Neuronal stem cell (in vitro differentiated cells): ENCODE data around the gene TAT. TPM values are rescaled to one million over a fixed set of nuclear protein-coding genes. Genes with fewer than 3 reads are reported as not detected.

Experiments used
- DNase-seq: peaks from one replicate; pipeline ENCODE4 v3.0.0-alpha.2; 2013; ENCODE audit warnings: low spot score
- H2AFZ ChIP-seq: one replicate; pipeline ENCODE4 v1.6.1; 2013; ENCODE audit warnings: mild to moderate bottlenecking, low read length, inconsistent platforms
- H2AK5ac ChIP-seq: 2 replicates; pipeline ENCODE4 v1.6.1; 2013; ENCODE audit warnings: low read depth, mild to moderate bottlenecking, inconsistent platforms, low read length, moderate library complexity, mixed read lengths
- H2BK120ac ChIP-seq: 2 replicates; pipeline ENCODE4 v1.6.1; 2013; ENCODE audit warnings: low read depth, mild to moderate bottlenecking, inconsistent platforms, low read length, moderate library complexity, mixed read lengths
- H2BK12ac ChIP-seq: one replicate; pipeline ENCODE4 v1.6.1; 2013; ENCODE audit warnings: low read length, inconsistent platforms
- H2BK15ac ChIP-seq: 2 replicates; pipeline ENCODE4 v1.6.1; 2013; ENCODE audit warnings: mild to moderate bottlenecking, low read length, inconsistent platforms, mixed read lengths
- H2BK5ac ChIP-seq: one replicate; pipeline ENCODE4 v1.6.1; 2013; ENCODE audit warnings: inconsistent platforms, mild to moderate bottlenecking, low read length, moderate library complexity
- H3K14ac ChIP-seq: one replicate; pipeline ENCODE4 v1.6.1; 2013; ENCODE audit warnings: low read length, inconsistent platforms
- H3K18ac ChIP-seq: 2 replicates; pipeline ENCODE4 v1.6.1; 2013; ENCODE audit warnings: low read length, inconsistent platforms
- H3K23ac ChIP-seq: 2 replicates; pipeline ENCODE4 v1.6.1; 2013; ENCODE audit warnings: low read depth, mild to moderate bottlenecking, mixed read lengths, low read length, inconsistent platforms; ENCODE audit not compliant: poor library complexity
- H3K27ac ChIP-seq: replicated peaks from 3 replicates; pipeline ENCODE4 v1.5.1; 2013; ENCODE audit warnings: low read length, inconsistent platforms
- H3K27me3 ChIP-seq, 3 experiments: 2 replicates each; pipeline ENCODE4 v1.6.1; 2013; ENCODE audit warnings: low read length in 3 of 3, mild to moderate bottlenecking in 2 of 3, inconsistent platforms in 1 of 3, low read depth in 1 of 3, mixed read lengths in 1 of 3, moderate library complexity in 1 of 3; ENCODE audit not compliant: control insufficient read depth in 3 of 3, insufficient read depth in 3 of 3
- H3K36me3 ChIP-seq, 2 donors: replicated peaks in 1 of 2; 2 replicates each; pipeline ENCODE4 v1.6.1; 2013; ENCODE audit warnings: low read length in 2 of 2; ENCODE audit not compliant: control insufficient read depth in 2 of 2, insufficient read depth in 2 of 2
- H3K4ac ChIP-seq: 2 replicates; pipeline ENCODE4 v1.6.1; 2013; ENCODE audit warnings: inconsistent platforms, mild to moderate bottlenecking, low read length, moderate library complexity
- H3K4me1 ChIP-seq, 2 donors: 1 replicate in 1 of 2; 2 replicates in 1 of 2; pipeline ENCODE4 v1.6.1; 2013; ENCODE audit warnings: low read length in 2 of 2, low read depth in 1 of 2; ENCODE audit not compliant: control insufficient read depth in 2 of 2, insufficient read depth in 1 of 2
- H3K4me2 ChIP-seq: one replicate; pipeline ENCODE4 v1.6.1; 2013; ENCODE audit warnings: mild to moderate bottlenecking, low read length, inconsistent platforms; ENCODE audit not compliant: insufficient read depth, poor library complexity, severe bottlenecking
- H3K4me3 ChIP-seq, 2 donors: 2 replicates each; pipeline ENCODE4 v1.5.1; 2013; ENCODE audit warnings: low read length in 2 of 2, mild to moderate bottlenecking in 2 of 2, inconsistent platforms in 1 of 2, moderate library complexity in 1 of 2
- H3K79me1 ChIP-seq: one replicate; pipeline ENCODE4 v1.6.1; 2013; ENCODE audit warnings: low read depth, mild to moderate bottlenecking, inconsistent platforms, low read length, moderate library complexity
- H3K9ac ChIP-seq: one replicate; pipeline ENCODE4 v1.6.1; 2013; ENCODE audit warnings: mild to moderate bottlenecking, low read depth, low read length, inconsistent platforms; ENCODE audit not compliant: poor library complexity
- H3K9me3 ChIP-seq, 2 donors: replicated peaks in 1 of 2; 2 replicates each; pipeline versions ENCODE3 to v1.6.1; 2013; ENCODE audit warnings: low read length in 2 of 2, mild to moderate bottlenecking in 2 of 2, inconsistent platforms in 1 of 2, low read depth in 1 of 2, mixed read lengths in 1 of 2, moderate library complexity in 1 of 2; ENCODE audit not compliant: control insufficient read depth in 2 of 2, insufficient read depth in 1 of 2
- H4K8ac ChIP-seq: one replicate; pipeline ENCODE4 v1.6.1; 2013; ENCODE audit warnings: low read depth, mild to moderate bottlenecking, inconsistent platforms, low read length, moderate library complexity
- H4K91ac ChIP-seq: one replicate; pipeline ENCODE4 v1.6.1; 2013; ENCODE audit warnings: low read length, low read depth, mild to moderate bottlenecking, inconsistent platforms; ENCODE audit not compliant: poor library complexity
- WGBS, 2 donors: extraction: QIAGEN DNeasy Blood & Tissue Kit; methylation state at CpG; one replicate each; pipeline ENCODE4 v1.1.7; 2013; ENCODE audit warnings: missing lambda C conversion rate in 2 of 2, mixed read lengths in 1 of 2; ENCODE audit not compliant: insufficient read length in 2 of 2, insufficient replicate concordance in 1 of 2; ENCODE audit errors: extremely low coverage in 2 of 2; 5-methylcytosine and 5-hydroxymethylcytosine counted together
- polyA plus RNA-seq, 2 experiments: library from polyadenylated mRNA; stranded (reverse); fragments of 200-250 nt; gene quantifications; one replicate each; pipeline ENCODE4 v1.2.3, GENCODE V29; 2013

TAT gene
- polyA plus RNA-seq (2013, experiment 1 of 2), result 0.03 TPM
- polyA plus RNA-seq (2013, experiment 2 of 2), result not detected

- H3K4me2 ChIP-seq, result no peak within 1 kb of the TSS
- WGBS, 2 donors, result no CpG with 5 or more reads among the region's 3 CpGs
- no peak within 1 kb of the TSS for H3K27ac ChIP-seq
- no peaks in the 10 kb centered on the region for H3K36me3 ChIP-seq
- H2AFZ ChIP-seq, result no peak within 1 kb of the TSS
- no peak within 1 kb of the TSS for H3K18ac ChIP-seq
- no peak within 1 kb of the TSS for H4K91ac ChIP-seq
- no peaks in the 10 kb centered on the region for H3K79me1 ChIP-seq
- H2BK120ac ChIP-seq, result no peak within 1 kb of the TSS
- H2BK12ac ChIP-seq, result no peak within 1 kb of the TSS
- no peak within 1 kb of the TSS for H2BK5ac ChIP-seq
- no peak within 1 kb of the TSS for H3K4ac ChIP-seq
- peaks cover 0 to 38% (median 0%) of the 10 kb centered on the region in 3 experiments for H3K27me3 ChIP-seq
- H3K9me3 ChIP-seq, result no peaks in the 10 kb centered on the region
- no peak within 1 kb of the TSS for H2BK15ac ChIP-seq
- no peak for DNase-seq
- H3K14ac ChIP-seq, result no peak within 1 kb of the TSS
- no peak within 1 kb of the TSS for H4K8ac ChIP-seq
- no peak within 1 kb of the TSS for H3K23ac ChIP-seq
- peak within 1 kb of the TSS; percentile 24 for H3K9ac ChIP-seq
- H3K4me1 ChIP-seq, result no peaks in the 10 kb centered on the region
- peak within 1 kb of the TSS in 1 of 2 donors; percentile 43 for H3K4me3 ChIP-seq
- H2AK5ac ChIP-seq, result no peak within 1 kb of the TSS
These were observed at the start of gene TAT for GRCh38 chr16:71576971-71577370. TAT (minus strand) TSS chr16:71577092; CDS start chr16:71576415, 677 bp downstream.

- peak within 1 kb of the TSS; percentile 31 for H3K18ac ChIP-seq
- H2BK12ac ChIP-seq, result no peak within 1 kb of the TSS
- peak within 1 kb of the TSS; percentile 67 for H2BK15ac ChIP-seq
- peak within 1 kb of the TSS; percentile 97 for H2AFZ ChIP-seq
- H3K4ac ChIP-seq, result no peak within 1 kb of the TSS
- no peak within 1 kb of the TSS for H3K14ac ChIP-seq
- no peak within 1 kb of the TSS for H4K91ac ChIP-seq
- no CpG with 5 or more reads among the region's 98 CpGs for WGBS, 2 donors
- peaks cover 2 to 11% of the 10 kb centered on the region in 2 donors for H3K4me1 ChIP-seq
- no peak within 1 kb of the TSS for H2AK5ac ChIP-seq
- H3K9ac ChIP-seq, result no peak within 1 kb of the TSS
- no peak within 1 kb of the TSS for H3K27ac ChIP-seq
- peak within 1 kb of the TSS; percentile 80 for H3K4me2 ChIP-seq
- no peaks in the 10 kb centered on the region for H3K79me1 ChIP-seq
- H3K27me3 ChIP-seq, result peaks cover 8 to 47% (median 30%) of the 10 kb centered on the region in 3 experiments
- H3K9me3 ChIP-seq, result peaks cover 1 to 3% of the 10 kb centered on the region in 2 donors
- H2BK5ac ChIP-seq, result no peak within 1 kb of the TSS
- H3K23ac ChIP-seq, result peak within 1 kb of the TSS; percentile 80
- H3K36me3 ChIP-seq, result peaks cover 0 to 2% of the 10 kb centered on the region in 2 donors
- H4K8ac ChIP-seq, result no peak within 1 kb of the TSS
- DNase-seq, result no peak
- peak within 1 kb of the TSS; percentile 43 to 77 for H3K4me3 ChIP-seq
- H2BK120ac ChIP-seq, result peak within 1 kb of the TSS; percentile 47
These were observed 49.3 kb upstream of the TAT start, which contains the start of gene MARVELD3 for GRCh38 chr16:71626018-71626857. MARVELD3 (plus strand) TSS chr16:71626184; CDS start chr16:71626230, 46 bp downstream.

- Histone ChIP-seq H3K79me1 (no peaks in the 10 kb centered on the region), H2AFZ (no peak overlapping the region), H2BK5ac (no peak overlapping the region), H4K8ac (no peak overlapping the region), H3K4me2 (no peak overlapping the region), H3K14ac (no peak overlapping the region), H3K4ac (no peak overlapping the region), H2BK120ac (no peak overlapping the region), H4K91ac (no peak overlapping the region), H3K9ac (no peak overlapping the region), H2BK15ac (no peak overlapping the region), H3K27ac (no peak overlapping the region), H3K9me3 (peaks cover 1 to 3% of the 10 kb centered on the region in 2 donors), H2AK5ac (no peak overlapping the region), H2BK12ac (no peak overlapping the region), H3K27me3 (peaks cover 8 to 47% (median 30%) of the 10 kb centered on the region in 3 experiments), H3K18ac (no peak overlapping the region), H3K36me3 (peaks cover 0 to 2% of the 10 kb centered on the region in 2 donors), H3K4me3 (peak overlapping the region in 1 of 2 donors; percentile 3), H3K23ac (no peak overlapping the region), H3K4me1 (peaks cover 2 to 11% of the 10 kb centered on the region in 2 donors)
- no peak for DNase-seq
- 91% methylated on average over 3 of the region's 7 CpGs; no CpG with 5 or more reads in 1 of the 2 donors for WGBS, 2 donors
These were observed 48.4 kb upstream of the TAT start for GRCh38 chr16:71625113-71625850.
